Gastroesophageal sphincter (tissue), 3 donors: ENCODE results near the gene KCND3.

ENCODE experiments used
- CTCF ChIP-seq, 4 experiments: fragments of 200-600 bp in 2 of 4; fragments of 450-650 bp in 2 of 4; sonication (generic) in 1 of 4; IDR thresholded peaks; one replicate each; pipeline ENCODE4 v1.5.1; 2017 to 2019; ENCODE audit warnings: antibody characterized with exemption in 4 of 4, mild to moderate bottlenecking in 2 of 4, moderate library complexity in 2 of 4
- EP300 ChIP-seq: sonication (generic); formaldehyde crosslinking; IDR thresholded peaks from one replicate; pipeline ENCODE4 v1.6.1; 2017; ENCODE audit warnings: antibody characterized with exemption, mild to moderate bottlenecking
- POLR2A ChIP-seq, 2 donors: fragments of 450-650 bp; IDR thresholded peaks; one replicate each; pipeline ENCODE4 v1.6.1; 2017; ENCODE audit warnings: antibody characterized with exemption in 2 of 2, mild to moderate bottlenecking in 2 of 2, moderate library complexity in 1 of 2
- POLR2AphosphoS5 ChIP-seq: sonication (generic); formaldehyde crosslinking; IDR thresholded peaks from one replicate; pipeline ENCODE4 v1.6.1; 2017; ENCODE audit warnings: antibody characterized with exemption

GRCh38 chr1:111846842-111847241, 142.6 kb downstream of the KCND3 start:
- TF ChIP-seq CTCF (IDR thresholded peaks at IDR 0.05) (no peak), POLR2A (IDR thresholded peaks at IDR 0.05) (no peak), EP300 (no peak), POLR2AphosphoS5 (no peak)
